ENCODE measurements around the gene TCF4. TPM values are rescaled to one million over a fixed set of nuclear protein-coding genes. Genes with fewer than 3 reads are reported as not detected.
A peak's percentile ranks its signal among the peaks of the same experiment; 100 is the strongest.

TCF4 gene
- total RNA-seq, 1 experiment from 2014 or later, result 143 TPM

GRCh38 chr18:55301824-55302166 is 286.2 kb downstream of the TCF4 start:
- ChIA-PET POLR2A (ENCODE audit: low non-redundant PET) (no interaction called here), CTCF (interaction anchor here (0.6 to 1.3 kb wide), 2 partner anchors 67 to 333 kb away, joined by 3 to 4 read pairs; no protein-coding TSS in a partner anchor)
- intact Hi-C loops (cut with micrococcal nuclease; ENCODE audit: unreplicated experiment), result no loop called here
- Histone ChIP-seq H3K27ac (ENCODE audit: low read depth, low read length, poor library complexity, severe bottlenecking) (no peak overlapping the region), H3K27me3 (replicated peaks; ENCODE audit: insufficient read depth, low read depth, low read length, poor library complexity) (no peaks in the 10 kb centered on the region), H3K4me1 (ENCODE audit: insufficient read depth, low read length, poor library complexity, severe bottlenecking) (peaks cover 42% of the 10 kb centered on the region), H3K4me3 (ENCODE audit: low read depth, low read length, poor library complexity, severe bottlenecking) (no peak overlapping the region), H3K36me3 (ENCODE audit: insufficient read depth, low read length, poor library complexity, severe bottlenecking) (no peaks in the 10 kb centered on the region), H3K9me3 (ENCODE audit: low read depth, low read length, poor library complexity, severe bottlenecking) (no peaks in the 10 kb centered on the region)
- TF ChIP-seq CTCF (conservative IDR thresholded peaks at IDR 0.05; ENCODE audit: low read depth, low read length) (no peak), EZH2 (IDR thresholded peaks at IDR 0.05; ENCODE audit: borderline replicate concordance, low read depth, low read length, poor library complexity, severe bottlenecking) (no peak)
- DNase-seq (ENCODE audit: low spot score), result no peak
- no TSS peak for BruUV-seq (replicated peaks)

GRCh38 chr18:55300936-55301531 is 287.0 kb downstream of the TCF4 start:
- ChIA-PET POLR2A (ENCODE audit: low non-redundant PET) (interaction anchor here (0.6 kb wide), 1 partner anchor 12 kb away, joined by 3 read pairs; no protein-coding TSS in a partner anchor), CTCF (interaction anchor here (0.6 to 1.3 kb wide), 2 partner anchors 66 to 333 kb away, joined by 3 to 4 read pairs; no protein-coding TSS in a partner anchor)
- intact Hi-C loops (cut with micrococcal nuclease; ENCODE audit: unreplicated experiment), result no loop called here
- BruUV-seq (replicated peaks), result no TSS peak
- no peak for DNase-seq (ENCODE audit: low spot score)
- no peak overlapping the region for H3K4me3 ChIP-seq (ENCODE audit: low read depth, low read length, poor library complexity, severe bottlenecking)
- peaks cover 42% of the 10 kb centered on the region for H3K4me1 ChIP-seq (ENCODE audit: insufficient read depth, low read length, poor library complexity, severe bottlenecking)
- H3K36me3 ChIP-seq (ENCODE audit: insufficient read depth, low read length, poor library complexity, severe bottlenecking), result no peaks in the 10 kb centered on the region
- H3K9me3 ChIP-seq (ENCODE audit: low read depth, low read length, poor library complexity, severe bottlenecking), result no peaks in the 10 kb centered on the region
- TF ChIP-seq CTCF (conservative IDR thresholded peaks at IDR 0.05; ENCODE audit: low read depth, low read length) (no peak), EZH2 (IDR thresholded peaks at IDR 0.05; ENCODE audit: borderline replicate concordance, low read depth, low read length, poor library complexity, severe bottlenecking) (no peak)
- H3K27me3 ChIP-seq (replicated peaks; ENCODE audit: insufficient read depth, low read depth, low read length, poor library complexity), result no peaks in the 10 kb centered on the region
- peak overlapping the region; percentile 13 for H3K27ac ChIP-seq (ENCODE audit: low read depth, low read length, poor library complexity, severe bottlenecking)

GRCh38 chr18:55300421-55300935 is 287.5 kb downstream of the TCF4 start:
- Histone ChIP-seq H3K4me3 (ENCODE audit: low read depth, low read length, poor library complexity, severe bottlenecking) (no peak overlapping the region), H3K27ac (ENCODE audit: low read depth, low read length, poor library complexity, severe bottlenecking) (peak overlapping the region; percentile 13), H3K4me1 (ENCODE audit: insufficient read depth, low read length, poor library complexity, severe bottlenecking) (peaks cover 42% of the 10 kb centered on the region), H3K36me3 (ENCODE audit: insufficient read depth, low read length, poor library complexity, severe bottlenecking) (no peaks in the 10 kb centered on the region), H3K9me3 (ENCODE audit: low read depth, low read length, poor library complexity, severe bottlenecking) (no peaks in the 10 kb centered on the region), H3K27me3 (replicated peaks; ENCODE audit: insufficient read depth, low read depth, low read length, poor library complexity) (no peaks in the 10 kb centered on the region)
- TF ChIP-seq EZH2 (IDR thresholded peaks at IDR 0.05; ENCODE audit: borderline replicate concordance, low read depth, low read length, poor library complexity, severe bottlenecking) (no peak), CTCF (conservative IDR thresholded peaks at IDR 0.05; ENCODE audit: low read depth, low read length) (no peak)
- CTCF ChIA-PET, result no interaction called here
- BruUV-seq (replicated peaks), result no TSS peak
- POLR2A ChIA-PET (ENCODE audit: low non-redundant PET), result interaction anchor here (0.6 kb wide), 1 partner anchor 12 kb away, joined by 3 read pairs; no protein-coding TSS in a partner anchor
- DNase-seq (ENCODE audit: low spot score), result peak; percentile 63
- intact Hi-C loops (cut with micrococcal nuclease; ENCODE audit: unreplicated experiment), result no loop called here

Data from A673 (cell line).